ENCODE results near the gene RBFOX2. TPM values are rescaled to one million over a fixed set of nuclear protein-coding genes. Genes with fewer than 3 reads are reported as not detected.
A peak's percentile ranks its signal among the peaks of the same experiment; 100 is the strongest.

The RBFOX2 gene
- polyA plus RNA-seq, 1 experiment: 222 TPM

- POLR2A ChIA-PET: no interaction called here
- DNase-seq (ENCODE audit: low read depth): no peak
- CTCF ChIA-PET: interaction anchor here (0.7 to 5.7 kb wide), 2 partner anchors 16 to 118 kb away, joined by 5 to 26 read pairs; no protein-coding TSS in a partner anchor
Observed at GRCh38 chr22:35947794-35948425, 80.7 kb downstream of the RBFOX2 start.

DNA sequence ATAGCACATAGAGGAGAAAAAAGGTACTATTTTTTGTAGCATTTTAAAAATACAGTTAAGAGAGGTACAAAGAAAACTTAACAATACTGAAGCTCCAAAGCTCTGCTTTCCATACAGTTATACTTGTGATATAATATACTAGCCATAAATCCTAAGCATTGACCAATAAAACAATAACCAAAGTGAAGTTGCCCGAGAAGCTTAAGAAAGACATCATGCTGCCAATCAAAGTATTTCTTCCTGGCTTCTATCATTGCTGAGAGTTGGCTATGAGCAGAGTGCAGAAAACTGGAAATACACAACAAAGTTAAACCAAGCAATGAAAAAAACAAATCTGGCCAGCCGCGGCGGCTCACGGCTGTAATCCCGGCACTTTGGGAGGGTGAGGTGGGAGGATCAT is 84.2 kb downstream of the RBFOX2 start:
- POLR2A ChIA-PET: no interaction called here
- Histone ChIP-seq H3K4me3 (ENCODE audit: low read depth, low read length) (no peak overlapping the region), H3K36me3 (ENCODE audit: control insufficient read depth, insufficient read depth, low read length) (no peaks in the 10 kb centered on the region), H3K27me3 (ENCODE audit: control insufficient read depth, insufficient read depth, low read length) (no peaks in the 10 kb centered on the region)
- TF ChIP-seq, protein P1, sequence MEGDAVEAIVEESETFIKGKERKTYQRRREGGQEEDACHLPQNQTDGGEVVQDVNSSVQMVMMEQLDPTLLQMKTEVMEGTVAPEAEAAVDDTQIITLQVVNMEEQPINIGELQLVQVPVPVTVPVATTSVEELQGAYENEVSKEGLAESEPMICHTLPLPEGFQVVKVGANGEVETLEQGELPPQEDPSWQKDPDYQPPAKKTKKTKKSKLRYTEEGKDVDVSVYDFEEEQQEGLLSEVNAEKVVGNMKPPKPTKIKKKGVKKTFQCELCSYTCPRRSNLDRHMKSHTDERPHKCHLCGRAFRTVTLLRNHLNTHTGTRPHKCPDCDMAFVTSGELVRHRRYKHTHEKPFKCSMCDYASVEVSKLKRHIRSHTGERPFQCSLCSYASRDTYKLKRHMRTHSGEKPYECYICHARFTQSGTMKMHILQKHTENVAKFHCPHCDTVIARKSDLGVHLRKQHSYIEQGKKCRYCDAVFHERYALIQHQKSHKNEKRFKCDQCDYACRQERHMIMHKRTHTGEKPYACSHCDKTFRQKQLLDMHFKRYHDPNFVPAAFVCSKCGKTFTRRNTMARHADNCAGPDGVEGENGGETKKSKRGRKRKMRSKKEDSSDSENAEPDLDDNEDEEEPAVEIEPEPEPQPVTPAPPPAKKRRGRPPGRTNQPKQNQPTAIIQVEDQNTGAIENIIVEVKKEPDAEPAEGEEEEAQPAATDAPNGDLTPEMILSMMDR (IDR thresholded peaks at IDR 0.05; ENCODE audit: insufficient read depth, low read depth, low read length): no peak
- no peak for DNase-seq (ENCODE audit: low read depth)
- CTCF ChIA-PET: interaction anchor here (5.7 kb wide), 1 partner anchor 122 kb away, joined by 26 read pairs; no protein-coding TSS in a partner anchor

More at GRCh38 chr22:35947794-35948425, 80.7 kb downstream of the RBFOX2 start:
- Histone ChIP-seq H3K27me3 (ENCODE audit: control insufficient read depth, insufficient read depth, low read length) (no peaks in the 10 kb centered on the region), H3K36me3 (ENCODE audit: control insufficient read depth, insufficient read depth, low read length) (no peaks in the 10 kb centered on the region), H3K4me3 (ENCODE audit: low read depth, low read length) (no peak overlapping the region)
- TF ChIP-seq, protein P1 (IDR thresholded peaks at IDR 0.05; ENCODE audit: insufficient read depth, low read depth, low read length): no peak

DNA sequence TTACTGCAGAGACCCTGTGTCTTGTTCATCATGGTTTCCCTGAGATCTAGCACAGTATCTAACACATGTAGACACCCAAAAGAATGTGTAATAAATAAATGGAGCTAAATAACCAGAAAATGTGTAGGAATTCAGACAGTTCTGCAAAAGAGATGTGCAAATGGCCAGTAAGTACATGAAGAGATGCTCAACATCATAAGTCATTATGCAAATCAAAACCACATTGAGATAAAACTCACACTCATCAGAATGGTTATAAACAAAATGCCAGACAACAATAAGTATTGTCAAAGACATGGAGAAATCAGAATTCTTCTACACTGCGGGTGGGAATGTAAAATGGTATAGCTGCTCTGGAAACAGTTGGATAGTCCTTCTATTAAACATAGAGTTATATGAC is 88.5 kb downstream of the RBFOX2 start:
- no peak for DNase-seq (ENCODE audit: low read depth)
- CTCF ChIA-PET: interaction anchor here (0.6 to 2.0 kb wide), 3 partner anchors 9 to 125 kb away, joined by 3 to 9 read pairs (median 6); no protein-coding TSS in a partner anchor

GRCh38 chr22:35938226-35938625 is 90.4 kb downstream of the RBFOX2 start:
- DNase-seq (ENCODE audit: low read depth): no peak
- TF ChIP-seq, protein P1 (IDR thresholded peaks at IDR 0.05; ENCODE audit: insufficient read depth, low read depth, low read length): no peak
- H3K27me3 ChIP-seq (ENCODE audit: control insufficient read depth, insufficient read depth, low read length): no peaks in the 10 kb centered on the region
- H3K4me3 ChIP-seq (ENCODE audit: low read depth, low read length): no peak overlapping the region
- ChIA-PET CTCF (interaction anchor here (0.7 to 6.2 kb wide), 6 partner anchors 10 to 258 kb away, joined by 3 to 59 read pairs (median 3); no protein-coding TSS in a partner anchor), POLR2A (no interaction called here)
- peaks cover 2% of the 10 kb centered on the region; the same call in 1 of the 2 replicates for H3K36me3 ChIP-seq (ENCODE audit: control insufficient read depth, insufficient read depth, low read length)

More for the DNA sequence above, 88.5 kb downstream of the RBFOX2 start:
- TF ChIP-seq, protein P1 (IDR thresholded peaks at IDR 0.05; ENCODE audit: insufficient read depth, low read depth, low read length): no peak
- Histone ChIP-seq H3K36me3 (ENCODE audit: control insufficient read depth, insufficient read depth, low read length) (peaks cover 2% of the 10 kb centered on the region; the same call in 1 of the 2 replicates), H3K4me3 (ENCODE audit: low read depth, low read length) (no peak overlapping the region), H3K27me3 (ENCODE audit: control insufficient read depth, insufficient read depth, low read length) (no peaks in the 10 kb centered on the region)
- POLR2A ChIA-PET: interaction anchor here (0.5 kb wide), 1 partner anchor 144 kb away, joined by 3 read pairs; no protein-coding TSS in a partner anchor

- H3K36me3 ChIP-seq (ENCODE audit: control insufficient read depth, insufficient read depth, low read length): peaks cover 2% of the 10 kb centered on the region; the same call in 1 of the 2 replicates
- ChIA-PET CTCF (interaction anchor here (0.6 to 8.8 kb wide), 36 partner anchors 9 to 522 kb away, joined by 3 to 138 read pairs (median 6); partner anchors contain the start of gene RBFOX2), POLR2A (no interaction called here)
- no peak for DNase-seq (ENCODE audit: low read depth)
- TF ChIP-seq, protein P1 (IDR thresholded peaks at IDR 0.05; ENCODE audit: insufficient read depth, low read depth, low read length): peak; percentile 74
- H3K27me3 ChIP-seq (ENCODE audit: control insufficient read depth, insufficient read depth, low read length): no peaks in the 10 kb centered on the region
- no peak overlapping the region for H3K4me3 ChIP-seq (ENCODE audit: low read depth, low read length)
Observed at GRCh38 chr22:35930933-35931332, 97.7 kb downstream of the RBFOX2 start.
